ENCODE data around the gene EXOC6B. TPM values are rescaled to one million over a fixed set of nuclear protein-coding genes. Genes with fewer than 3 reads are reported as not detected.

The EXOC6B gene
- total RNA-seq, 1 experiment from 2014 or later: 33.7 TPM

GRCh38 chr2:72413716-72414115, 412.1 kb downstream of the EXOC6B start:
- POLR2A ChIA-PET: no interaction called here
- H3K4me3 Mint-ChIP-seq: no peak overlapping the region
- H3K27me3 Mint-ChIP-seq (ENCODE audit: low read depth): no peaks in the 10 kb centered on the region
- no peak for ATAC-seq
- CTCF ChIA-PET: interaction anchor here (0.7 kb wide), 1 partner anchor 135 kb away, joined by 3 read pairs; no protein-coding TSS in a partner anchor
- TF ChIP-seq, protein P1, sequence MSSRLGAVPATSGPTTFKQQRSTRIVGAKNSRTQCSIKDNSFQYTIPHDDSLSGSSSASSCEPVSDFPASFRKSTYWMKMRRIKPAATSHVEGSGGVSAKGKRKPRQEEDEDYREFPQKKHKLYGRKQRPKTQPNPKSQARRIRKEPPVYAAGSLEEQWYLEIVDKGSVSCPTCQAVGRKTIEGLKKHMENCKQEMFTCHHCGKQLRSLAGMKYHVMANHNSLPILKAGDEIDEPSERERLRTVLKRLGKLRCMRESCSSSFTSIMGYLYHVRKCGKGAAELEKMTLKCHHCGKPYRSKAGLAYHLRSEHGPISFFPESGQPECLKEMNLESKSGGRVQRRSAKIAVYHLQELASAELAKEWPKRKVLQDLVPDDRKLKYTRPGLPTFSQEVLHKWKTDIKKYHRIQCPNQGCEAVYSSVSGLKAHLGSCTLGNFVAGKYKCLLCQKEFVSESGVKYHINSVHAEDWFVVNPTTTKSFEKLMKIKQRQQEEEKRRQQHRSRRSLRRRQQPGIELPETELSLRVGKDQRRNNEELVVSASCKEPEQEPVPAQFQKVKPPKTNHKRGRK (CRISPR knock-in tag; IDR thresholded peaks at IDR 0.05; ENCODE audit: borderline replicate concordance): no peak
- TF ChIP-seq PREB (CRISPR knock-in tag; IDR thresholded peaks at IDR 0.05; ENCODE audit: borderline replicate concordance) (no peak), E2F1 (CRISPR knock-in tag; IDR thresholded peaks at IDR 0.05) (no peak), IRF1 (CRISPR knock-in tag; IDR thresholded peaks at IDR 0.05) (no peak), ZNF317 (CRISPR knock-in tag; IDR thresholded peaks at IDR 0.05; ENCODE audit: borderline replicate concordance, low read depth) (no peak), NR1H2 (CRISPR knock-in tag; IDR thresholded peaks at IDR 0.05) (no peak), MXD4 (CRISPR knock-in tag; IDR thresholded peaks at IDR 0.05; ENCODE audit: borderline replicate concordance) (no peak), FOXK1 (CRISPR knock-in tag; IDR thresholded peaks at IDR 0.05) (no peak), JUN (CRISPR knock-in tag; IDR thresholded peaks at IDR 0.05) (no peak), KAT7 (CRISPR knock-in tag; IDR thresholded peaks at IDR 0.05; ENCODE audit: borderline replicate concordance) (no peak), ZNF138 (CRISPR knock-in tag; conservative IDR thresholded peaks at IDR 0.05) (no peak), STAT6 (CRISPR knock-in tag; conservative IDR thresholded peaks at IDR 0.05; ENCODE audit: low read depth) (no peak), CREB1 (CRISPR knock-in tag; IDR thresholded peaks at IDR 0.05) (no peak)
- TF ChIP-seq, protein P2, sequence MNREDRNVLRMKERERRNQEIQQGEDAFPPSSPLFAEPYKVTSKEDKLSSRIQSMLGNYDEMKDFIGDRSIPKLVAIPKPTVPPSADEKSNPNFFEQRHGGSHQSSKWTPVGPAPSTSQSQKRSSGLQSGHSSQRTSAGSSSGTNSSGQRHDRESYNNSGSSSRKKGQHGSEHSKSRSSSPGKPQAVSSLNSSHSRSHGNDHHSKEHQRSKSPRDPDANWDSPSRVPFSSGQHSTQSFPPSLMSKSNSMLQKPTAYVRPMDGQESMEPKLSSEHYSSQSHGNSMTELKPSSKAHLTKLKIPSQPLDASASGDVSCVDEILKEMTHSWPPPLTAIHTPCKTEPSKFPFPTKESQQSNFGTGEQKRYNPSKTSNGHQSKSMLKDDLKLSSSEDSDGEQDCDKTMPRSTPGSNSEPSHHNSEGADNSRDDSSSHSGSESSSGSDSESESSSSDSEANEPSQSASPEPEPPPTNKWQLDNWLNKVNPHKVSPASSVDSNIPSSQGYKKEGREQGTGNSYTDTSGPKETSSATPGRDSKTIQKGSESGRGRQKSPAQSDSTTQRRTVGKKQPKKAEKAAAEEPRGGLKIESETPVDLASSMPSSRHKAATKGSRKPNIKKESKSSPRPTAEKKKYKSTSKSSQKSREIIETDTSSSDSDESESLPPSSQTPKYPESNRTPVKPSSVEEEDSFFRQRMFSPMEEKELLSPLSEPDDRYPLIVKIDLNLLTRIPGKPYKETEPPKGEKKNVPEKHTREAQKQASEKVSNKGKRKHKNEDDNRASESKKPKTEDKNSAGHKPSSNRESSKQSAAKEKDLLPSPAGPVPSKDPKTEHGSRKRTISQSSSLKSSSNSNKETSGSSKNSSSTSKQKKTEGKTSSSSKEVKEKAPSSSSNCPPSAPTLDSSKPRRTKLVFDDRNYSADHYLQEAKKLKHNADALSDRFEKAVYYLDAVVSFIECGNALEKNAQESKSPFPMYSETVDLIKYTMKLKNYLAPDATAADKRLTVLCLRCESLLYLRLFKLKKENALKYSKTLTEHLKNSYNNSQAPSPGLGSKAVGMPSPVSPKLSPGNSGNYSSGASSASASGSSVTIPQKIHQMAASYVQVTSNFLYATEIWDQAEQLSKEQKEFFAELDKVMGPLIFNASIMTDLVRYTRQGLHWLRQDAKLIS (CRISPR knock-in tag; IDR thresholded peaks at IDR 0.05; ENCODE audit: borderline replicate concordance): no peak
- H3K27ac Mint-ChIP-seq: no peak overlapping the region
- peaks cover 5% of the 10 kb centered on the region; the same call in 1 of the 2 replicates for H3K36me3 Mint-ChIP-seq
- H3K9me3 Mint-ChIP-seq: 0 out of 2 replicates have a peak, but pooled peaks cover 12% of the 10 kb centered on the region
- DNase-seq (ENCODE audit: low spot score): no peak
- peaks cover 2% of the 10 kb centered on the region; the same call in 1 of the 2 replicates for H3K4me1 Mint-ChIP-seq
